WERI-Rb-1 (cell line): ENCODE results near the gene WNT2B.

ENCODE experiments used
- DNase-seq: peaks from one replicate; pipeline ENCODE4 v3.0.0-alpha.2; 2020
- H3K27ac ChIP-seq: fragments of 250-450 bp; sonication (Bioruptor Pico); 2 replicates; pipeline ENCODE4 v1.5.1; 2020; ENCODE audit warnings: mild to moderate bottlenecking, moderate library complexity
- H3K27me3 ChIP-seq: fragments of 250-450 bp; sonication (Bioruptor Pico); 2 replicates; pipeline ENCODE4 v1.5.1; 2021; ENCODE audit warnings: mild to moderate bottlenecking, low read depth, moderate library complexity; ENCODE audit not compliant: insufficient read depth, severe bottlenecking
- H3K36me3 ChIP-seq: fragments of 250-450 bp; sonication (Bioruptor Pico); 2 replicates; pipeline ENCODE4 v1.5.1; 2020; ENCODE audit warnings: mild to moderate bottlenecking, moderate library complexity
- H3K4me3 ChIP-seq: 2 replicates; pipeline ENCODE4 v1.5.1; 2011; ENCODE audit warnings: low read depth, mild to moderate bottlenecking, control low read depth, low read length
- H3K9me3 ChIP-seq: fragments of 250-450 bp; sonication (Bioruptor Pico); 2 replicates; pipeline ENCODE4 v1.5.1; 2021; ENCODE audit warnings: mild to moderate bottlenecking, moderate library complexity; ENCODE audit not compliant: severe bottlenecking
- CTCF ChIP-seq: IDR thresholded peaks from 2 replicates; pipeline ENCODE4 v1.5.1; 2011; ENCODE audit warnings: low read depth, mild to moderate bottlenecking, control low read depth, inconsistent platforms, low read length

The WNT2B gene

GRCh38 chr1:112501810-112502641 lies 6.7 kb upstream of the WNT2B start:
- peak; percentile 89 for TF ChIP-seq CTCF
- no peaks in the 10 kb centered on the region for H3K36me3 ChIP-seq
- H3K27ac ChIP-seq: peak overlapping the region; percentile 88
- peak; percentile 90 for DNase-seq
- no peaks in the 10 kb centered on the region for H3K9me3 ChIP-seq
- H3K4me3 ChIP-seq: peak overlapping the region; percentile 74
- H3K27me3 ChIP-seq: no peaks in the 10 kb centered on the region

- peak overlapping the region; percentile 74 for H3K4me3 ChIP-seq
- TF ChIP-seq CTCF: no peak
- no peaks in the 10 kb centered on the region for H3K36me3 ChIP-seq
- peak overlapping the region; percentile 88 for H3K27ac ChIP-seq
- H3K9me3 ChIP-seq: no peaks in the 10 kb centered on the region
- peak; percentile 86 for DNase-seq
- H3K27me3 ChIP-seq: no peaks in the 10 kb centered on the region
Measured at GRCh38 chr1:112502826-112503225, 5.9 kb upstream of the WNT2B start.

GRCh38 chr1:112504001-112504660 lies 4.6 kb upstream of the WNT2B start:
- no peaks in the 10 kb centered on the region for H3K36me3 ChIP-seq
- no peak for DNase-seq
- no peak for TF ChIP-seq CTCF
- no peaks in the 10 kb centered on the region for H3K9me3 ChIP-seq
- H3K27me3 ChIP-seq: no peaks in the 10 kb centered on the region
- H3K4me3 ChIP-seq: no peak overlapping the region
- H3K27ac ChIP-seq: no peak overlapping the region

GRCh38 chr1:112504661-112505399 lies 3.9 kb upstream of the WNT2B start:
- H3K27me3 ChIP-seq: no peaks in the 10 kb centered on the region
- DNase-seq: no peak
- no peaks in the 10 kb centered on the region for H3K9me3 ChIP-seq
- no peak overlapping the region for H3K27ac ChIP-seq
- no peaks in the 10 kb centered on the region for H3K36me3 ChIP-seq
- no peak for TF ChIP-seq CTCF
- no peak overlapping the region for H3K4me3 ChIP-seq

- no peak for DNase-seq
- Histone ChIP-seq H3K27ac (no peak overlapping the region), H3K4me3 (no peak overlapping the region), H3K9me3 (no peaks in the 10 kb centered on the region), H3K36me3 (no peaks in the 10 kb centered on the region), H3K27me3 (no peaks in the 10 kb centered on the region)
- no peak for TF ChIP-seq CTCF
Measured at GRCh38 chr1:112505400-112505785, 3.4 kb upstream of the WNT2B start.
